ENCODE results near the gene ABCC2.

- peak; percentile 94 for TF ChIP-seq CTCF (IDR thresholded peaks at IDR 0.05)
- no peak; the same call in 1 of the 2 replicates for TF ChIP-seq POLR2AphosphoS5 (IDR thresholded peaks at IDR 0.05; ENCODE audit: low read depth, low read length)
- TF ChIP-seq REST (IDR thresholded peaks at IDR 0.05; ENCODE audit: insufficient read depth in 1 of 2, low read depth in 2 of 2, low read length in 1 of 2) = no peak
- TF ChIP-seq SIN3A (IDR thresholded peaks at IDR 0.05; ENCODE audit: borderline replicate concordance, insufficient read depth, low read depth, low read length) = no peak
Measured at GRCh38 chr10:99845837-99846382, 63.5 kb downstream of the ABCC2 start.
